ENCODE data around the gene OR10X1. TPM values are rescaled to one million over a fixed set of nuclear protein-coding genes. Genes with fewer than 3 reads are reported as not detected.

The OR10X1 gene, protein sequence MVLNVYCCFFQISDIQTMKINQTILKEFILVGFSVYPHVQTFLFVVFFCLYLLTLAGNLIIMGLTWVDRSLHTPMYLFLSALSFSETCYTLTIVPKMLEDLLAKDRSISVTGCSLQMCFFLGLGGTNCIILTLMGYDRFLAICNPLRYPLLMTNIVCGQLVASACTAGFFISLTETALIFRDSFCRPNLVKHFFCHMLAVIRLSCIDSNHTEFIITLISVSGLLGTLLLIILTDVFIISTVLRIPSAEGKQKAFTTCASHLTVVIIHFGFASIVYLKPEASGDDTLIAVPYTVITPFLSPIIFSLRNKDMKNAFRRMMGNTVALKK
- total RNA-seq (not detected), polyA plus RNA-seq (not detected)

GRCh38 chr1:158579733-158580132, at the start of gene OR10X1:
Gene OR10X1 (minus strand): TSS chr1:158579899. CDS start chr1:158579899, 0 bp downstream.
- Histone ChIP-seq H3K36me3 (ENCODE audit: insufficient read depth) (no peaks in the 10 kb centered on the region), H3K27ac (ENCODE audit: low read depth) (no peak within 1 kb of the TSS), H3K4me3 (ENCODE audit: low read depth, low read length) (no peak within 1 kb of the TSS), H3K4me1 (ENCODE audit: insufficient read depth) (no peaks in the 10 kb centered on the region)
- WGBS: 63% methylated on average over 1 of the region's 1 CpG
- DNase-seq (ENCODE audit: extremely low spot score): no peak

DNA sequence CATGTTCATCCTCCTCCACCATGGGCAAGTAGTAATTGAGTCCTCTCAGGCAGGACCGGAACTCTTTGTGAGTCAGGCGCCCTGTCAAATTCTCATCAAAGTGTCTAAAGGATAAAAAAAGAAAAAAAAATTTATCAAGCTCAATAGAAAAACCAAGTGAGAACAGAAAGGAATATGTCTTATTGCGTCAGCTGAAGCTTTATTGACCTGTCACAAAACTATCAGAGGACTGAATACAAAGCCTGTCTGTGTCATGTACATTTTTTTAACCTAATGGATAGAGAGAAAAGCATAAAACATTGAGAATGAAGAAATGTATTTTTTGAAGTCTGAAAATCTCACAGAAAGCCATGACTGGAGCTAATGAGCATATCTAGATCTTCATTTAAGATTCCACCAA, 34.1 kb upstream of the OR10X1 start:
- WGBS: 91% methylated on average over 3 of the region's 3 CpGs
- Histone ChIP-seq H3K4me1 (ENCODE audit: insufficient read depth) (no peaks in the 10 kb centered on the region), H3K27ac (ENCODE audit: low read depth) (no peak overlapping the region), H3K36me3 (ENCODE audit: insufficient read depth) (no peaks in the 10 kb centered on the region), H3K4me3 (ENCODE audit: low read depth, low read length) (no peak overlapping the region)
- no peak for DNase-seq (ENCODE audit: extremely low spot score)

DNA sequence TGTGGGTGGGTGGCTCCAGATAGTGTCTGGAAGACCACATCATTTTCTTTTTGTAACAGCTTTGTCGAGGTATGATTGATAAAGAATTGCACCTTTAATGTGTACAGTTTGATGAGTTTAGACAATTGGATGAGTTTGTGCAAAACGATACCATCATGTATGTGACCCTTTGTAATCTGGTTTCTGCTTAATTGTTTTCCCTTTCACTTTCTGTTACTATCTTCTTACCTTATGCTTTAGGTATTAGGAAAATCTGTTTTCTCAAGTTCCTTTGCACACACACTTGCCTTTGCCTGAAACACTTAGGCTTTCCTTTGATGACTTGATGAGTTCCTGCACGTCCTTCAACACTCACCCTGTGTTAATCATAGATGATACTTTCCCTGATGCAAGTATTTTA, 32.2 kb upstream of the OR10X1 start:
- no peak for DNase-seq (ENCODE audit: extremely low spot score)
- Histone ChIP-seq H3K4me3 (ENCODE audit: low read depth, low read length) (no peak overlapping the region), H3K4me1 (ENCODE audit: insufficient read depth) (no peaks in the 10 kb centered on the region), H3K36me3 (ENCODE audit: insufficient read depth) (no peaks in the 10 kb centered on the region), H3K27ac (ENCODE audit: low read depth) (no peak overlapping the region)
- WGBS: 66% methylated on average over 3 of the region's 3 CpGs

- DNase-seq (ENCODE audit: extremely low spot score): no peak
- H3K4me3 ChIP-seq (ENCODE audit: low read depth, low read length): no peak overlapping the region
- H3K27ac ChIP-seq (ENCODE audit: low read depth): no peak overlapping the region
- 80% methylated on average over 1 of the region's 1 CpG for WGBS
- H3K36me3 ChIP-seq (ENCODE audit: insufficient read depth): no peaks in the 10 kb centered on the region
- H3K4me1 ChIP-seq (ENCODE audit: insufficient read depth): no peaks in the 10 kb centered on the region
These were observed 27.6 kb upstream of the OR10X1 start for GRCh38 chr1:158607296-158607695.

- no peaks in the 10 kb centered on the region for H3K36me3 ChIP-seq (ENCODE audit: insufficient read depth)
- H3K27ac ChIP-seq (ENCODE audit: low read depth): no peak within 1 kb of the TSS
- H3K4me1 ChIP-seq (ENCODE audit: insufficient read depth): no peaks in the 10 kb centered on the region
- no peak for DNase-seq (ENCODE audit: extremely low spot score)
- 75% methylated on average over 1 of the region's 1 CpG for WGBS
- H3K4me3 ChIP-seq (ENCODE audit: low read depth, low read length): no peak within 1 kb of the TSS
These were observed 25.3 kb upstream of the OR10X1 start, which contains the start of gene OR10Z1 for GRCh38 chr1:158604968-158605367. Gene OR10Z1 (plus strand): TSS chr1:158605268. CDS start chr1:158606439, 1,171 bp downstream.

DNA sequence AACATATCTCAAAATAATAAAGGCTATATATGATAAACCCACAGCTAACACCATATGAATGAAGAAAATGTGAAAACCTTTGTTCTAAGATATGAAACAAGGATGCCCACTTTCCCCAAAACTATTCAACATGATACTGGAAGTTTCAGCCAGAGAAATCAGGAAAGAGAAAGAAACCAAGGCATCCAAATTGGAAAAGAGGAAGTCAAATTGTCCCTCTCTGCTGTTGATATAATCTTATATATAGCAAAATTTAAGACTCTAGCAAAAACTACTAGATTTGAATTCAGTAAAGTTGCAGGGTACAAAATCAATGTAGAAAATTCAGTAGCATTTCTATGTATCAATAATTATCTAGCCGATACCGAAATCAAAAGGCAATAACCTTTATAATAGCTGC, 21.0 kb upstream of the OR10X1 start:
- Histone ChIP-seq H3K27ac (ENCODE audit: low read depth) (no peak overlapping the region), H3K4me3 (ENCODE audit: low read depth, low read length) (no peak overlapping the region), H3K4me1 (ENCODE audit: insufficient read depth) (no peaks in the 10 kb centered on the region), H3K36me3 (ENCODE audit: insufficient read depth) (no peaks in the 10 kb centered on the region)
- no peak for DNase-seq (ENCODE audit: extremely low spot score)
- 79% methylated on average over 2 of the region's 2 CpGs for WGBS

- no peak for DNase-seq (ENCODE audit: extremely low spot score)
- Histone ChIP-seq H3K4me1 (ENCODE audit: insufficient read depth) (no peaks in the 10 kb centered on the region), H3K36me3 (ENCODE audit: insufficient read depth) (no peaks in the 10 kb centered on the region), H3K4me3 (ENCODE audit: low read depth, low read length) (no peak overlapping the region), H3K27ac (ENCODE audit: low read depth) (no peak overlapping the region)
- WGBS: 92% methylated on average over 1 of the region's 1 CpG
These were observed 7.2 kb upstream of the OR10X1 start for GRCh38 chr1:158586942-158587341.

- no peaks in the 10 kb centered on the region for H3K4me1 ChIP-seq (ENCODE audit: insufficient read depth)
- WGBS: 64% methylated on average over 4 of the region's 4 CpGs
- no peaks in the 10 kb centered on the region for H3K36me3 ChIP-seq (ENCODE audit: insufficient read depth)
These were observed 4.3 kb upstream of the OR10X1 start for GRCh38 chr1:158583962-158584361.

DNA sequence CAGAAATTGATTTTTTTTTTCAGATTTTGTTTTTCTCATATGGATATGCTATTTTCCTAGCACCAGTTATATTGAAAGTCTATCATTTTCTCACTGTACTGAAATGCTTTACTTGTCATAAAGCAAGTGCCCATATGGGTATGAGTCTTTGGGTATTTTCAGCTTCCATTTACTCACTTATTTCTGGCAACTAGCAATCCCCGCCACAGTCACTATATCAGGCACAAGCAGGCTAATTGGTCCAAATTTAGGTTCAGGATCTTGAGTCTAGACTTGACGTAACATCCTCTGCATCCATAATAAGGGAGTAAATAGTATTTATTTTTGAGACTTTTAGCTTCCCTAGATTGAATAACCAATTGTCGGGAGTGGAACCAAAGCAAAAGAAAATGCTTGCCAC, 2.1 kb downstream of the OR10X1 start:
- Histone ChIP-seq H3K27ac (ENCODE audit: low read depth) (no peak overlapping the region), H3K4me1 (ENCODE audit: insufficient read depth) (no peaks in the 10 kb centered on the region), H3K4me3 (ENCODE audit: low read depth, low read length) (no peak overlapping the region), H3K36me3 (ENCODE audit: insufficient read depth) (no peaks in the 10 kb centered on the region)
- DNase-seq (ENCODE audit: extremely low spot score): no peak
- WGBS: 89% methylated on average over 3 of the region's 3 CpGs

More at GRCh38 chr1:158583962-158584361, 4.3 kb upstream of the OR10X1 start:
- no peak overlapping the region for H3K27ac ChIP-seq (ENCODE audit: low read depth)
- no peak for DNase-seq (ENCODE audit: extremely low spot score)
- H3K4me3 ChIP-seq (ENCODE audit: low read depth, low read length): no peak overlapping the region

DNA sequence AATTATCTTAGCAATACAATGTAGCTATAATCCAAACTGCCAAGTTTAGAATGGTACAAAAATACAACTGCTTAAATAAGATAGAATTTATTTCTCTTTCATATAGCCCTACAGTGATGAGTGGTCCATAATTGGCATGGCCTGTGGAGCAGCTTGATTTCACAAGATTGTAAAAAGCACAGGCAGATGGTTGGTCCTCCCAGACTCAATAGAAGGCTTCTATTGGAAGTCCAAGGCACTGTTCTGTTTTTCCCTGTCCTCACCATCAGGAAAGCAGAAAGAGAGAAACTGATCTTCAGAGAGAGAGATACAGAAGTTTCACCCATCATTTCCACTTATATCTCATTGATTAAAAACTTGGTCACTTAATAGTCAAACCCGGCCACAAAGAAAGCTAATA, 7.5 kb downstream of the OR10X1 start:
- no peaks in the 10 kb centered on the region for H3K36me3 ChIP-seq (ENCODE audit: insufficient read depth)
- no peak for DNase-seq (ENCODE audit: extremely low spot score)
- 76% methylated on average over 1 of the region's 1 CpG for WGBS
- no peak overlapping the region for H3K27ac ChIP-seq (ENCODE audit: low read depth)
- H3K4me1 ChIP-seq (ENCODE audit: insufficient read depth): no peaks in the 10 kb centered on the region
- no peak overlapping the region for H3K4me3 ChIP-seq (ENCODE audit: low read depth, low read length)

GRCh38 chr1:158570480-158570879, 9.2 kb downstream of the OR10X1 start, which contains the start of gene OR6P1:
Gene OR6P1 (minus strand): TSS chr1:158570580. CDS start chr1:158563604, 6,976 bp downstream.
- WGBS: 73% methylated on average over 3 of the region's 3 CpGs
- H3K4me1 ChIP-seq (ENCODE audit: insufficient read depth): no peaks in the 10 kb centered on the region
- H3K27ac ChIP-seq (ENCODE audit: low read depth): no peak within 1 kb of the TSS
- H3K36me3 ChIP-seq (ENCODE audit: insufficient read depth): no peaks in the 10 kb centered on the region
- DNase-seq (ENCODE audit: extremely low spot score): no peak
- H3K4me3 ChIP-seq (ENCODE audit: low read depth, low read length): no peak within 1 kb of the TSS

- Histone ChIP-seq H3K4me3 (ENCODE audit: low read depth, low read length) (no peak overlapping the region), H3K36me3 (ENCODE audit: insufficient read depth) (no peaks in the 10 kb centered on the region), H3K4me1 (ENCODE audit: insufficient read depth) (no peaks in the 10 kb centered on the region), H3K27ac (ENCODE audit: low read depth) (no peak overlapping the region)
- 70% methylated on average over 2 of the region's 2 CpGs for WGBS
- DNase-seq (ENCODE audit: extremely low spot score): no peak
These were observed 15.1 kb downstream of the OR10X1 start for GRCh38 chr1:158564608-158565007.

DNA sequence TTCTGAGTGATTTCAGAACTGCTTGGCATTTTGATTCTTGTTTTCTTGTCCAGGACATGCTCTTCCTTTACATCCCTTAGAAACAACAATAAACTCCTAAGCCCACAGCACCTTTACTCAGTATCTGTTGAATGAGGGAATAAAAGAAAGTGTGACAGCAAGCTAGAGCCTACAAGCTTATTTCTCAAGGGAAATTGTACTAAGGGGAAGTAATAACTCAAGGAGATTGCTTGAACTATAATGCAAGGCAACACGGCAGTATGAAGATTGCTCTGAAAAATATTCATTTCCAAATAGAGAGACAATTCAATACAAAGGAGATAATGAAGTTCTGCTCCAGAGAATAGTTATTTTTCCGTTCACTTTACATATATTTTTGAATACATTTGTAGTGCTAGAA, 15.8 kb downstream of the OR10X1 start:
- Histone ChIP-seq H3K4me3 (ENCODE audit: low read depth, low read length) (no peak overlapping the region), H3K36me3 (ENCODE audit: insufficient read depth) (no peaks in the 10 kb centered on the region), H3K4me1 (ENCODE audit: insufficient read depth) (no peaks in the 10 kb centered on the region), H3K27ac (ENCODE audit: low read depth) (no peak overlapping the region)
- WGBS: 72% methylated on average over 2 of the region's 2 CpGs
- DNase-seq (ENCODE audit: extremely low spot score): no peak

GRCh38 chr1:158559696-158560095, 20.0 kb downstream of the OR10X1 start:
- H3K36me3 ChIP-seq (ENCODE audit: insufficient read depth): no peaks in the 10 kb centered on the region
- no peak overlapping the region for H3K27ac ChIP-seq (ENCODE audit: low read depth)
- 74% methylated on average over 1 of the region's 1 CpG for WGBS
- no peak for DNase-seq (ENCODE audit: extremely low spot score)
- no peaks in the 10 kb centered on the region for H3K4me1 ChIP-seq (ENCODE audit: insufficient read depth)
- no peak overlapping the region for H3K4me3 ChIP-seq (ENCODE audit: low read depth, low read length)

All from urinary bladder (tissue), 4 donors.